ENCODE data around the gene TNFRSF14. TPM values are rescaled to one million over a fixed set of nuclear protein-coding genes. Genes with fewer than 3 reads are reported as not detected.

The TNFRSF14 gene
- polyA plus RNA-seq, 2 of the 4 experiments (the other 2 are of a cell fraction) = 0.16 to 0.25 TPM

GRCh38 chr1:2570332-2570731, 14.2 kb downstream of the TNFRSF14 start (continued):
- no peak for TF ChIP-seq HOXA7 (CRISPR knock-in tag; IDR thresholded peaks at IDR 0.05)

GRCh38 chr1:2571348-2571747, 15.2 kb downstream of the TNFRSF14 start:
- FAIRE-seq = no peak
- Histone ChIP-seq H3K4me3 (no peak overlapping the region), H3K4me2 (no peak overlapping the region), H3K9me3 (peaks cover 4% of the 10 kb centered on the region; the same call in 1 of the 3 replicates), H3K4me1 (no peaks in the 10 kb centered on the region), H3K27ac (no peak overlapping the region)
- WGBS (ENCODE audit: missing lambda C conversion rate) = 75% methylated on average over 9 of the region's 9 CpGs
- TF ChIP-seq TFCP2L1 (CRISPR knock-in tag; IDR thresholded peaks at IDR 0.05) (no peak), ZC3H11A (IDR thresholded peaks at IDR 0.05) (no peak), RAD21 (conservative IDR thresholded peaks at IDR 0.05 in 1 of 2, IDR thresholded peaks at IDR 0.05 in 1 of 2) (no peak), MYC (IDR thresholded peaks at IDR 0.05; ENCODE audit: borderline replicate concordance, low read length) (no peak), MAZ (IDR thresholded peaks at IDR 0.05; ENCODE audit: borderline replicate concordance, low read depth, low read length) (no peak), TP53 (CRISPR knock-in tag; IDR thresholded peaks at IDR 0.05) (no peak), JUNB (IDR thresholded peaks at IDR 0.05) (no peak), POLR2A (IDR thresholded peaks at IDR 0.05; ENCODE audit: low read length) (no peak), FOSL2 (IDR thresholded peaks at IDR 0.05) (no peak), FOSL2 (CRISPR knock-in tag; IDR thresholded peaks at IDR 0.05) (no peak), HOXA7 (CRISPR knock-in tag; IDR thresholded peaks at IDR 0.05) (no peak), EHF (CRISPR knock-in tag; IDR thresholded peaks at IDR 0.05) (no peak), FOXS1 (CRISPR knock-in tag; IDR thresholded peaks at IDR 0.05) (no peak)
- ATAC-seq = no peak
- POLR2A ChIA-PET = no interaction called here
- CTCF ChIA-PET = no interaction called here
- no peak for DNase-seq (ENCODE audit: low read depth in 1 of 2, low spot score in 1 of 2)

- Histone ChIP-seq H3K4me1 (no peaks in the 10 kb centered on the region), H3K27ac (no peak overlapping the region), H3K4me2 (no peak overlapping the region), H3K4me3 (no peak overlapping the region), H3K9me3 (peaks cover 4% of the 10 kb centered on the region; the same call in 1 of the 3 replicates)
- ATAC-seq (no peak), FAIRE-seq (no peak), DNase-seq (ENCODE audit: low read depth in 1 of 2, low spot score in 1 of 2) (no peak)
- TF ChIP-seq TFCP2L1 (CRISPR knock-in tag; IDR thresholded peaks at IDR 0.05) (no peak), EP300 (IDR thresholded peaks at IDR 0.05) (no peak), ESRRA (IDR thresholded peaks at IDR 0.05; ENCODE audit: borderline replicate concordance, low read length) (no peak)
- CTCF ChIA-PET = interaction anchor here (1.3 kb wide), 1 partner anchor 11 kb away, joined by 5 read pairs; no protein-coding TSS in a partner anchor
- WGBS (ENCODE audit: missing lambda C conversion rate) = 64% methylated on average over 8 of the region's 8 CpGs
- POLR2A ChIA-PET = interaction anchor here (0.6 kb wide), 1 partner anchor 813 kb away, joined by 3 read pairs; no protein-coding TSS in a partner anchor
These were observed 17.2 kb downstream of the TNFRSF14 start for GRCh38 chr1:2573250-2573920.

- POLR2A ChIA-PET = no interaction called here
- WGBS (ENCODE audit: missing lambda C conversion rate) = 51% methylated on average over 9 of the region's 9 CpGs
- CTCF ChIA-PET = interaction anchor here (1.3 kb wide), 1 partner anchor 10 kb away, joined by 5 read pairs; no protein-coding TSS in a partner anchor
- Histone ChIP-seq H3K4me3 (no peak overlapping the region), H3K27ac (no peak overlapping the region), H3K4me2 (no peak overlapping the region), H3K4me1 (no peaks in the 10 kb centered on the region), H3K9me3 (peaks cover 4% of the 10 kb centered on the region; the same call in 1 of the 3 replicates)
- no peak for FAIRE-seq
- no peak for DNase-seq (ENCODE audit: low read depth in 1 of 2, low spot score in 1 of 2)
- no peak for ATAC-seq
- TF ChIP-seq CBX8 (IDR thresholded peaks at IDR 0.05) (no peak), PHF8 (IDR thresholded peaks at IDR 0.05; ENCODE audit: borderline replicate concordance, low read depth) (no peak), BCL3 (IDR thresholded peaks at IDR 0.05) (no peak), BHLHE40 (IDR thresholded peaks at IDR 0.05; ENCODE audit: low read depth, low read length) (no peak), HEYL (CRISPR knock-in tag; IDR thresholded peaks at IDR 0.05) (no peak), ATOH8 (CRISPR knock-in tag; IDR thresholded peaks at IDR 0.05; ENCODE audit: low read depth) (no peak), JUNB (IDR thresholded peaks at IDR 0.05) (no peak), ZNF302 (CRISPR knock-in tag; IDR thresholded peaks at IDR 0.05) (no peak), FOXS1 (CRISPR knock-in tag; IDR thresholded peaks at IDR 0.05) (no peak), HMGXB4 (CRISPR knock-in tag; IDR thresholded peaks at IDR 0.05; ENCODE audit: borderline replicate concordance) (no peak), MAFK (IDR thresholded peaks at IDR 0.05; ENCODE audit: partially characterized antibody) (no peak), CHD2 (IDR thresholded peaks at IDR 0.05; ENCODE audit: low read length, partially characterized antibody) (no peak), RCOR1 (IDR thresholded peaks at IDR 0.05; ENCODE audit: low read depth, low read length) (no peak), USF2 (IDR thresholded peaks at IDR 0.05) (no peak), TP53 (CRISPR knock-in tag; IDR thresholded peaks at IDR 0.05) (no peak), POLR2AphosphoS2 (conservative IDR thresholded peaks at IDR 0.05; ENCODE audit: low read length) (no peak), KDM5A (IDR thresholded peaks at IDR 0.05) (no peak), NFE2L2 (conservative IDR thresholded peaks at IDR 0.05; ENCODE audit: low read length) (no peak)
These were observed 18.2 kb downstream of the TNFRSF14 start for GRCh38 chr1:2574350-2574749.

Measured in A549 (cell line).